Stimulated activated naive CD4-positive, alpha-beta T cell (primary cell): ENCODE data around the gene BLVRB.
A peak's percentile ranks its signal among the peaks of the same experiment; 100 is the strongest.
"Not testable (repeated sequence)": the region's sequence is repeated elsewhere in the genome, so short reads cannot be mapped to it uniquely, and the experiment has no call there.

ENCODE experiments used
- DNase-seq, 6 experiments: peaks; one replicate each; lab custom pipeline; 2025; lab: John Stamatoyannopoulos, UW

Gene BLVRB

GRCh38 chr19:40449506-40449905 is 16.0 kb downstream of the BLVRB start:
- DNase-seq: no peak

- DNase-seq: no peak
Observed at GRCh38 chr19:40446263-40446784, 19.2 kb downstream of the BLVRB start.

- DNase-seq: peak in 1 of 6 experiments; percentile 6
Observed at GRCh38 chr19:40445780-40446262, 19.7 kb downstream of the BLVRB start.

- no peak for DNase-seq
Observed at GRCh38 chr19:40444825-40445312, 20.7 kb downstream of the BLVRB start.

GRCh38 chr19:40444000-40444824 is 21.3 kb downstream of the BLVRB start, which contains the start of gene SERTAD3:
Gene SERTAD3 (minus strand): TSS chr19:40444335. CDS start chr19:40442080, 2,255 bp downstream.
- DNase-seq: peak; percentile 93 to 100 (median 98)

- DNase-seq: peak; percentile 95 to 100 (median 98)
Observed at GRCh38 chr19:40443131-40443999, 22.2 kb downstream of the BLVRB start.

- peak in 1 of 6 experiments; percentile 28 for DNase-seq
Observed at GRCh38 chr19:40442328-40443130, 23.0 kb downstream of the BLVRB start.

- DNase-seq: no peak
Observed at GRCh38 chr19:40441719-40442253, 23.8 kb downstream of the BLVRB start.

- DNase-seq: no peak
Observed at GRCh38 chr19:40438284-40438683, 27.3 kb downstream of the BLVRB start.

- DNase-seq: peak in 5 of 6 experiments; percentile 23 to 60 (median 52)
Observed at GRCh38 chr19:40433391-40434216, 31.9 kb downstream of the BLVRB start.

GRCh38 chr19:40432760-40433159 is 32.8 kb downstream of the BLVRB start:
- not testable (repeated sequence) for DNase-seq

- DNase-seq: no peak
Observed at GRCh38 chr19:40431698-40432097, 33.8 kb downstream of the BLVRB start.

GRCh38 chr19:40430242-40430641 is 35.3 kb downstream of the BLVRB start:
- not testable (repeated sequence) for DNase-seq

GRCh38 chr19:40428197-40428596 is 37.3 kb downstream of the BLVRB start:
- not testable (repeated sequence) for DNase-seq

- peak; percentile 99 to 100 (median 100) for DNase-seq
Observed at GRCh38 chr19:40425450-40426287, 39.9 kb downstream of the BLVRB start, which contains the start of gene SERTAD1. Gene SERTAD1 (minus strand): TSS chr19:40425992. CDS start chr19:40423546, 2,446 bp downstream.

- peak in 2 of 6 experiments; percentile 24 to 27 for DNase-seq
Observed at GRCh38 chr19:40424637-40425449, 40.7 kb downstream of the BLVRB start.

GRCh38 chr19:40423938-40424337 is 41.6 kb downstream of the BLVRB start:
- DNase-seq: no peak
